Spleen (tissue), 11 donors: Measurements from ENCODE around the gene ERC2. TPM values are rescaled to one million over a fixed set of nuclear protein-coding genes. Genes with fewer than 3 reads are reported as not detected.
"Not testable (repeated sequence)": the region's sequence is repeated elsewhere in the genome, so short reads cannot be mapped to it uniquely, and the experiment has no call there.

Source experiments
- DNase-seq: peaks from one replicate; pipeline ENCODE4 v3.0.0-alpha.2; 2020
- H3K27ac ChIP-seq, 8 donors: fragments of 200-600 bp; sonication (generic) in 7 of 8; 1 replicate in 4 of 8; 2 replicates in 4 of 8; pipeline versions ENCODE4 v1.5.0 to v1.8.0; 2016 to 2021; ENCODE audit warnings: inconsistent platforms in 4 of 8, mild to moderate bottlenecking in 4 of 8, moderate library complexity in 1 of 8
- H3K27me3 ChIP-seq, 7 donors: fragments of 200-600 bp; sonication (generic) in 6 of 7; replicated peaks in 1 of 7; 1 replicate in 4 of 7; 2 replicates in 3 of 7; pipeline versions ENCODE4 v1.5.0 to v1.8.0; 2016 to 2021; ENCODE audit warnings: inconsistent platforms in 3 of 7, mild to moderate bottlenecking in 1 of 7
- H3K36me3 ChIP-seq, 6 donors: fragments of 200-600 bp; sonication (generic) in 5 of 6; 1 replicate in 4 of 6; 2 replicates in 2 of 6; pipeline versions ENCODE4 v1.5.0 to v1.8.0; 2016 to 2021; ENCODE audit warnings: inconsistent platforms in 2 of 6
- H3K4me1 ChIP-seq, 6 donors: fragments of 200-600 bp; sonication (generic) in 5 of 6; 1 replicate in 3 of 6; 2 replicates in 3 of 6; pipeline versions ENCODE4 v1.5.0 to v1.8.0; 2016 to 2021; ENCODE audit warnings: inconsistent platforms in 3 of 6
- H3K4me3 ChIP-seq, 8 donors: fragments of 200-600 bp; sonication (generic) in 7 of 8; 1 replicate in 4 of 8; 2 replicates in 4 of 8; pipeline versions ENCODE4 v1.5.0 to v1.8.0; 2016 to 2021; ENCODE audit warnings: inconsistent platforms in 4 of 8, mild to moderate bottlenecking in 4 of 8, moderate library complexity in 2 of 8
- H3K9me3 ChIP-seq, 8 donors: fragments of 200-600 bp; sonication (generic) in 7 of 8; 1 replicate in 4 of 8; 2 replicates in 4 of 8; pipeline versions ENCODE4 v1.5.0 to v1.8.0; 2016 to 2021; ENCODE audit warnings: inconsistent platforms in 4 of 8
- POLR2A ChIP-seq, 3 donors: fragments of 450-650 bp; IDR thresholded peaks; one replicate each; pipeline ENCODE4 v1.5.1; 2017; ENCODE audit warnings: antibody characterized with exemption in 3 of 3, mild to moderate bottlenecking in 1 of 3
- POLR2AphosphoS5 ChIP-seq, 3 donors: sonication (generic); formaldehyde crosslinking; IDR thresholded peaks; one replicate each; pipeline ENCODE4 v1.5.1; 2017; ENCODE audit warnings: antibody characterized with exemption in 3 of 3
- WGBS, 5 donors: extraction: QIAGEN DNeasy Blood & Tissue Kit in 3 of 5; methylation state at CpG; one replicate each; pipeline versions ENCODE4 v1.1.5 to v1.1.7; 2013 to 2018; 5-methylcytosine and 5-hydroxymethylcytosine counted together
- intact Hi-C: fragments of 100-400 bp; cut with DNase I; formaldehyde crosslinking; loops from one replicate; pipeline ENCODE4 v1.15.0; 2023; ENCODE audit warnings: low total_unique reads
- polyA plus RNA-seq, 3 donors: library from polyadenylated mRNA; stranded (reverse); fragments of 200-250 nt; gene quantifications; one replicate each; pipeline ENCODE4 v1.2.1, GENCODE V29; 2013
- total RNA-seq, 7 donors: library from RNA; depleted of rRNA in 3 of 7; stranded (reverse); fragments of >200 nt in 3 of 7; fragmentation: NEBNext Ultra II Directional in 4 of 7; extraction: Animal tissue kit (Norgen Biotek cat#: 25700) in 4 of 7; gene quantifications; one replicate each; pipeline versions ENCODE4 v1.1.0 to v1.2.1, GENCODE V29; 2016 to 2021
- TF ChIP-seq, protein P1 (sequence below), 11 experiments: fragments of 200-600 bp in 7 of 11; fragments of 450-650 bp in 4 of 11; sonication (generic) in 4 of 11; IDR thresholded peaks in 8 of 11; conservative IDR thresholded peaks in 3 of 11; 1 replicate in 7 of 11; 2 replicates in 4 of 11; pipeline versions ENCODE4 v1.4.0 to v1.8.0; 2016 to 2021; ENCODE audit warnings: antibody characterized with exemption in 11 of 11, inconsistent platforms in 4 of 11, mild to moderate bottlenecking in 1 of 11
- donor health status: healthy with polysubstance abuse.
- donor health status: DM: no; HTN: no; CAD: no; lungs with moderate emphysema.
- donor health status: DM: no; HTN: no; CAD: no.
- donor health status: Bipolar disorder and iron deficiency.
- donor health status: healthy.
- donor health status: DM: no; HTN: no; CAD: no.
- donor health status: DM: yes; HTN: yes; CAD: no.

ERC2 gene
- total and polyA plus RNA-seq, 10 donors = 0.04 to 4.9 (median 0.39) TPM

GRCh38 chr3:56069766-56070165 lies 398.5 kb downstream of the ERC2 start:
- Histone ChIP-seq H3K36me3 (no peaks in the 10 kb centered on the region), H3K27me3 (no peaks in the 10 kb centered on the region), H3K4me1 (no peaks in the 10 kb centered on the region), H3K9me3 (peaks cover 0 to 18% (median 6%) of the 10 kb centered on the region in 8 donors), H3K4me3 (no peak overlapping the region), H3K27ac (no peak overlapping the region)
- no peak for DNase-seq
- intact Hi-C loops = no loop called here
- TF ChIP-seq, protein P1, sequence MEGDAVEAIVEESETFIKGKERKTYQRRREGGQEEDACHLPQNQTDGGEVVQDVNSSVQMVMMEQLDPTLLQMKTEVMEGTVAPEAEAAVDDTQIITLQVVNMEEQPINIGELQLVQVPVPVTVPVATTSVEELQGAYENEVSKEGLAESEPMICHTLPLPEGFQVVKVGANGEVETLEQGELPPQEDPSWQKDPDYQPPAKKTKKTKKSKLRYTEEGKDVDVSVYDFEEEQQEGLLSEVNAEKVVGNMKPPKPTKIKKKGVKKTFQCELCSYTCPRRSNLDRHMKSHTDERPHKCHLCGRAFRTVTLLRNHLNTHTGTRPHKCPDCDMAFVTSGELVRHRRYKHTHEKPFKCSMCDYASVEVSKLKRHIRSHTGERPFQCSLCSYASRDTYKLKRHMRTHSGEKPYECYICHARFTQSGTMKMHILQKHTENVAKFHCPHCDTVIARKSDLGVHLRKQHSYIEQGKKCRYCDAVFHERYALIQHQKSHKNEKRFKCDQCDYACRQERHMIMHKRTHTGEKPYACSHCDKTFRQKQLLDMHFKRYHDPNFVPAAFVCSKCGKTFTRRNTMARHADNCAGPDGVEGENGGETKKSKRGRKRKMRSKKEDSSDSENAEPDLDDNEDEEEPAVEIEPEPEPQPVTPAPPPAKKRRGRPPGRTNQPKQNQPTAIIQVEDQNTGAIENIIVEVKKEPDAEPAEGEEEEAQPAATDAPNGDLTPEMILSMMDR (IDR thresholded peaks at IDR 0.05 in 8 of 11, conservative IDR thresholded peaks at IDR 0.05 in 3 of 11) = no peak
- TF ChIP-seq POLR2AphosphoS5 (IDR thresholded peaks at IDR 0.05) (no peak), POLR2A (IDR thresholded peaks at IDR 0.05) (no peak)

- H3K27me3 ChIP-seq, H3K36me3 ChIP-seq, intact Hi-C loops, H3K4me1 ChIP-seq, H3K27ac ChIP-seq, H3K4me3 ChIP-seq, DNase-seq: not testable (repeated sequence)
- WGBS, 5 donors = 88 to 96% (median 92%) methylated on average over 1 of the region's 1 CpG
- peaks cover 0 to 18% (median 6%) of the 10 kb centered on the region in 8 donors for H3K9me3 ChIP-seq
Observed at GRCh38 chr3:56066405-56066804, 401.9 kb downstream of the ERC2 start.

DNA sequence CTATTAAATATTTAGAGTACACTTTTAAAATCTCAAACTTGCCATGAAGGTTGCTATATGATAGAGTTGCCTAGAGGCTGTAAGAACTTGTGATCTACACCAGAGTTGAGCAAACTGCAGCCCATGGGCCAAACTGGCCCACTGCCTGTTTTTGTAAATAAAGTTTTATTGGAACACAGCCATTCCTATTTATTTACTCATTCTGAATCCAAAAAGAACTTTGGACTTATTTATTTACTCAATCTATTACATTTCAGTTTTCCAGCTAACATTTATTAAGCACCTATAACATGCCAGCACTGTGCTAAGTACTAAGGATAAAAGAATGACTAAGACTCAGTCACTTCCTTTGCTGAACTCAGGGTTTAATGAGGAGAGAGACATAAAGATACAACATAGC lies 403.6 kb downstream of the ERC2 start:
- DNase-seq = no peak
- no peak overlapping the region for H3K27ac ChIP-seq
- intact Hi-C loops = no loop called here
- TF ChIP-seq, protein P1 (IDR thresholded peaks at IDR 0.05 in 8 of 11, conservative IDR thresholded peaks at IDR 0.05 in 3 of 11) = no peak
- TF ChIP-seq POLR2AphosphoS5 (IDR thresholded peaks at IDR 0.05) (no peak), POLR2A (IDR thresholded peaks at IDR 0.05) (no peak)
- no peaks in the 10 kb centered on the region for H3K36me3 ChIP-seq
- no peak overlapping the region for H3K4me3 ChIP-seq
- H3K4me1 ChIP-seq = no peaks in the 10 kb centered on the region
- no peaks in the 10 kb centered on the region for H3K27me3 ChIP-seq
- peaks cover 0 to 18% (median 6%) of the 10 kb centered on the region in 8 donors for H3K9me3 ChIP-seq

DNA sequence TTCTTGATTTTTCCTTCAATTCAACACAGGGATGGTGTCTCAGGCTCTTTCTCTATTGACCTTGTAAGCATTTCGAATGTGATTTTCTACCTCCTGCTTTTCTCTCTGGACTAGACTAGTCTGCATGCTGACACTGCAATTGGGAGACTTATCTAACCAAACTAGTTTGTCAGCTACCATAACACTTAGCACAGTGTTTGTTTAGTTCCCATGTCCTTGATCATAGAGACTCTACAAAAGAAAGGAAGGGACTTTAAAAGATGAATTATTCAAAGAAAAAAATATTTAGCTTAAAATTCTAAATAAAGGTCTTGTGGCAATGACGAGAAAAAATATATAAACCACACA lies 407.0 kb downstream of the ERC2 start:
- 60 to 83% (median 77%) methylated on average over 2 of the region's 2 CpGs for WGBS, 5 donors
- no peaks in the 10 kb centered on the region for H3K27me3 ChIP-seq
- no peaks in the 10 kb centered on the region for H3K36me3 ChIP-seq
- H3K9me3 ChIP-seq = peaks cover 0 to 8% (median 2%) of the 10 kb centered on the region in 8 donors
- no peak for DNase-seq
- H3K27ac ChIP-seq = no peak overlapping the region
- intact Hi-C loops = no loop called here
- H3K4me1 ChIP-seq = no peaks in the 10 kb centered on the region
- no peak overlapping the region for H3K4me3 ChIP-seq
- TF ChIP-seq POLR2AphosphoS5 (IDR thresholded peaks at IDR 0.05) (no peak), POLR2A (IDR thresholded peaks at IDR 0.05) (no peak)
- TF ChIP-seq, protein P1 (IDR thresholded peaks at IDR 0.05 in 8 of 11, conservative IDR thresholded peaks at IDR 0.05 in 3 of 11) = no peak
